ENCODE measurements around the gene OTOGL. TPM values are rescaled to one million over a fixed set of nuclear protein-coding genes. Genes with fewer than 3 reads are reported as not detected.

The OTOGL gene, protein sequence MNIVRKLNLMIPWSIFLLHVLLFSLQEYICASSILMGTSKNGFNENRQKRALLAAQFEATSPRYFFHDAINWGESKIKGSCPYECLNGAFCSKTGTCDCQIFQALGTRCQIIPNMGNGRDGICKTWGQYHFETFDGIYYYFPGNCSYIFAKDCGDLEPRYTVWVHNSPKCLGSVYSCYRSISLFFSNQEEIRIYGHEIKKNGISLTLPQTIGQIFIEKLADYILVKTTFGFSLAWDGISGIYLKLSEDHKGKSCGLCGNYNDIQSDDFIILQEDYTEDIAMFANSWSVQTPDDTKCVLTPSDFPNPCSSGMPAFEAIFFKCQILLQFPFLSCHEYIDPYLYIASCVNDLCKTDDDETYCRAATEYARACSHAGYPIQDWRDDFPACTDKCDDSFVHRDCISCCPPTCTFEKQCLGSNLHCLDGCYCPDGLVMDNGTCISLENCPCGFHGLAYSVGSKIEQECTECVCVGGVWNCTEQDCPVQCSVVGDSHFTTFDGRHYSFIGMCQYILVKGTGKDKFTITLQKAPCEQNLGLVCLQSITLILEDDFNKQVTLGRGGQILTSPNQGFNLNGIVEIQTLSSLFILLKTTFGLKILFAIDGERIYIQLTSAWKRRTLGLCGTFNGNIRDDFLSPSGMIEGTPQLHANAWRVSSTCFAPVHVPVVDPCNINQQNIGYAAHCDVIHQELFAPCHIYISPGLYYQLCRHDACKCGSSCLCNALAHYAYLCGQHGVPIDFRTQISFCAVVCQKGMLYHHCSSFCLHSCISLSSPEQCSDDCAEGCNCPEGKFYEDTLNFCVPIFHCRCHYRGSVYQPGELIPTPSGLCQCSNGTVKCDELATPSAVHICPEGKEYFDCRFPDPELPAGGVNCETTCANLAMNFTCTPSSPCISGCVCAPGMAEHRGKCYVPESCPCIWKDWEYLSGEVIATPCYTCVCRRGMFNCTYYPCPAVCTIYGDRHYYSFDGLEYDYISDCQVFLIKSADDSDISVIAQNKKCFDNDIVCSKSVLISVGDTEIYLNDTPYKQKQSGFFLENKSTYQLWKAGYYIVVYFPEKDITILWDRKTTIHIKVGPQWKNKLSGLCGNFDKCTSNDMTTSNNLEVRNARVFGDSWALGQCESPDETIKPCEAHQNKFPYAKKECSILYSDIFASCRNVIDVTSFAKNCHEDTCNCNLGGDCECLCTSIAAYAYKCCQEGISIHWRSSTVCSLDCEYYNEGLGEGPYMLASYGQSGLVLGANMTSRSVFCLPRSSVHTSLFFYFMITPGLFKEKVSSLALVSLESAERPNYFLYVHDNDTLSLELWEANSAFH (N-terminal part only)
- total RNA-seq = under 0.01 and 0.14 TPM in 2 replicates

DNA sequence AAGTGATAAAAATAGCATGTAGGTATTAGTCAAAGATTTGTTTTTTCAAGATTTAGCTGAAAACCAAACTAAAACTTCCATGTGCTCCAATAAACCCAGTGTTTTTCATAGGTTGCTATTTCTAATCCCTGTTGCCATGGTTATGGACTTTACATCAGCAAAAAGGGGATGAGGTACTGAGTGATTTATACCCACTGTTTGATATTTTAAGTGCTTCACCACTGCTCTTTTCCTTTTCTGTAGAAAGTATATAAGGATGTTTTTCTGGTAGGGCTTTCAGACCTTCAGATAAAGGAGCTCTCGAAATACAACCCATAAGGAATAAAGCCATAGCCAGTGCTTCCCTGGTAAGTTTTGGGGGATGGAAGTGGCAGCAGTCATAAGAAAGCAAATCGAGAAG lies at the start of gene OTOGL:
OTOGL (plus strand) TSS at position 279 of the 400 bp plus-strand sequence. CDS start 109,895 bp downstream, outside the sequence.

Small RNA genes lying within 50 kb of the gene (small RNA-seq; reads per million reads assigned to genes)
- gene RN7SKP261 (ENCODE audit: low replicate concordance) (not detected), gene RNU7-106P (ENCODE audit: low replicate concordance) (not detected)

Other genes with a start within 250 kb of the OTOGL start
- 104 and 133 TPM in 2 replicates for gene PPP1R12A, start 164.4 kb upstream of the OTOGL start, total RNA-seq